ENCODE measurements around the gene RPUSD3.

- TF ChIP-seq CTCF (IDR thresholded peaks at IDR 0.05), result no peak
- TF ChIP-seq POLR2A (IDR thresholded peaks at IDR 0.05), result no peak
These were observed 10.7 kb downstream of the RPUSD3 start for GRCh38 chr3:9833078-9833477.
